K562 (cell line): Measurements from ENCODE around the gene TTC16. TPM values are rescaled to one million over a fixed set of nuclear protein-coding genes. Genes with fewer than 3 reads are reported as not detected.

Source experiments
- CHD7 ChIP-seq: fragments of 200-600 bp; sonication (generic); IDR thresholded peaks from one replicate; pipeline ENCODE4 v1.6.1; 2012; ENCODE audit warnings: mild to moderate bottlenecking, low read depth, low read length, inconsistent platforms
- EHMT2 ChIP-seq: fragments of 450-650 bp; IDR thresholded peaks from 2 replicates; pipeline ENCODE4 v1.6.1; 2018; ENCODE audit warnings: antibody characterized with exemption
- FOS ChIP-seq: IDR thresholded peaks from 3 replicates; pipeline ENCODE4 v1.6.1; 2011; ENCODE audit not compliant: insufficient read length; ENCODE audit errors: extremely low read depth
- MTA1 ChIP-seq: fragments of 450-650 bp; IDR thresholded peaks from 2 replicates; pipeline ENCODE4 v1.6.1; 2017; ENCODE audit warnings: borderline replicate concordance
- TRIM24 ChIP-seq, 2 experiments: fragments of 450-650 bp; IDR thresholded peaks; 2 replicates each; pipeline ENCODE4 v1.6.1; 2016
- ZZZ3 ChIP-seq: fragments of 450-650 bp; IDR thresholded peaks from 2 replicates; pipeline ENCODE4 v1.6.1; 2016; ENCODE audit warnings: antibody characterized with exemption, mild to moderate bottlenecking, moderate library complexity
- polyA plus RNA-seq, 8 experiments: library from polyadenylated mRNA; depleted of rRNA in 4 of 8; stranded (reverse) in 5 of 8; unstranded in 3 of 8; fragments of >200 nt; fragmentation: Nextera tagmentation in 2 of 8; fragmentation: Illumina TruSeq in 1 of 8; extraction: Ambion mirVana in 2 of 8; extraction: Trizol in 1 of 8; gene quantifications; 2 replicates each; pipeline versions ENCODE4 v1.2.1 to v1.2.3, GENCODE V29; 2011 to 2014; ENCODE audit warnings: inconsistent platforms in 1 of 8, missing spikeins in 1 of 8
- total RNA-seq, 7 experiments: library from RNA; depleted of rRNA in 6 of 7; stranded (reverse); fragments of >200 nt in 6 of 7; fragmentation: Illumina TruSeq in 2 of 7; extraction: Trizol in 2 of 7; gene quantifications; 2 replicates each; pipeline versions ENCODE4 v1.2.1 to v1.2.3, GENCODE V29; 2011 to 2021; ENCODE audit warnings: low replicate concordance in 1 of 7
- TF ChIP-seq, protein P1 (sequence below): fragments of 450-650 bp; IDR thresholded peaks from one replicate; pipeline ENCODE4 v1.6.1; 2018; ENCODE audit warnings: mild to moderate bottlenecking, moderate library complexity; ENCODE audit not compliant: partially characterized antibody
- TF ChIP-seq, protein P2 (sequence below): sonication (generic); formaldehyde crosslinking; IDR thresholded peaks from 2 replicates; pipeline ENCODE4 v1.8.1; 2023; ENCODE audit warnings: mild to moderate bottlenecking, missing genetic modification reagents

TTC16 gene
- total and polyA plus RNA-seq, 9 of the 15 experiments (the other 6 are each of a cell fraction or from before 2014, with no cell fraction given): 0.11 TPM; not detected in 8

DNA sequence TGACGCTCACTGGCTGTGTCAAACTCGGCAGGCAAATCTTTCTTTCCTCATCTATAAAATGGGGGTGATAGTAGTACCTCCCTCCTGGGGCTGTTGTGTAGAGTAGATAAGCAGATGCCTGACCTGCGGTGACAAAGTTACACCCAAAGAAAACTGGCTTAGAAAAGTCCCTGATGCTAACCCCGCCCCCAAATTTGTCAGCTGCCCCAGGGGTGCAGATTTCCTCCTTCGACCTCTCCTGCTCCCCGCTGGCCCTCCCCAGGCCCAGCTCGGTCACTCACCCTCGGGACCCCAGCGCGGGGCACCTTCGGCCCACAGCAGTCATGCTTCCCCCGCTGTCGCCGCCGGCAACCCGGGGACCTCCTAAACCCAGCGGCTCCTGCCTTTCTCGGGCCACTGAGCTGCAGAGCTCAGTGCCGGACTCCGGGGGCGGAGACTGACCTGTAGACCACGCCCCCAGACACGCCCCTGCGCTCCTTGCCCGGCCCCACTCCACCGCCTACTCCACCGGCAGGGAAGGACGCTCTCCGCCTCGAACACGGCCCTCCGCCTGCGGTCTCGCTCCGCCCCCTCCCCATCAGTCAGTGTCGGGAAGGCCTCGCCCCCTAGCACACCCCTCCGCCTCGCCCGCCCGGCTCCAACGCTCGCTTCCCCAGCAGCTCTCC lies 55.2 kb downstream of the TTC16 start (continued):
- no peak for TF ChIP-seq CHD7
- TF ChIP-seq EHMT2: no peak
- TF ChIP-seq TRIM24 (IDR thresholded peaks at IDR 0.05): no peak
- TF ChIP-seq, protein P1, sequence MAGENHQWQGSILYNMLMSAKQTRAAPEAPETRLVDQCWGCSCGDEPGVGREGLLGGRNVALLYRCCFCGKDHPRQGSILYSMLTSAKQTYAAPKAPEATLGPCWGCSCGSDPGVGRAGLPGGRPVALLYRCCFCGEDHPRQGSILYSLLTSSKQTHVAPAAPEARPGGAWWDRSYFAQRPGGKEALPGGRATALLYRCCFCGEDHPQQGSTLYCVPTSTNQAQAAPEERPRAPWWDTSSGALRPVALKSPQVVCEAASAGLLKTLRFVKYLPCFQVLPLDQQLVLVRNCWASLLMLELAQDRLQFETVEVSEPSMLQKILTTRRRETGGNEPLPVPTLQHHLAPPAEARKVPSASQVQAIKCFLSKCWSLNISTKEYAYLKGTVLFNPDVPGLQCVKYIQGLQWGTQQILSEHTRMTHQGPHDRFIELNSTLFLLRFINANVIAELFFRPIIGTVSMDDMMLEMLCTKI: no peak
- TF ChIP-seq FOS: no peak
- no peak for TF ChIP-seq ZZZ3
- TF ChIP-seq, protein P2, sequence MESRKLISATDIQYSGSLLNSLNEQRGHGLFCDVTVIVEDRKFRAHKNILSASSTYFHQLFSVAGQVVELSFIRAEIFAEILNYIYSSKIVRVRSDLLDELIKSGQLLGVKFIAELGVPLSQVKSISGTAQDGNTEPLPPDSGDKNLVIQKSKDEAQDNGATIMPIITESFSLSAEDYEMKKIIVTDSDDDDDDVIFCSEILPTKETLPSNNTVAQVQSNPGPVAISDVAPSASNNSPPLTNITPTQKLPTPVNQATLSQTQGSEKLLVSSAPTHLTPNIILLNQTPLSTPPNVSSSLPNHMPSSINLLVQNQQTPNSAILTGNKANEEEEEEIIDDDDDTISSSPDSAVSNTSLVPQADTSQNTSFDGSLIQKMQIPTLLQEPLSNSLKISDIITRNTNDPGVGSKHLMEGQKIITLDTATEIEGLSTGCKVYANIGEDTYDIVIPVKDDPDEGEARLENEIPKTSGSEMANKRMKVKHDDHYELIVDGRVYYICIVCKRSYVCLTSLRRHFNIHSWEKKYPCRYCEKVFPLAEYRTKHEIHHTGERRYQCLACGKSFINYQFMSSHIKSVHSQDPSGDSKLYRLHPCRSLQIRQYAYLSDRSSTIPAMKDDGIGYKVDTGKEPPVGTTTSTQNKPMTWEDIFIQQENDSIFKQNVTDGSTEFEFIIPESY (CRISPR knock-in tag): no peak
- no peak for TF ChIP-seq MTA1
